HepG2 (cell line): ENCODE measurements around the gene UBE2G2. TPM values are rescaled to one million over a fixed set of nuclear protein-coding genes. Genes with fewer than 3 reads are reported as not detected.

ENCODE experiments used
- AGO2 ChIP-seq: fragments of 200-400 bp; formaldehyde crosslinking; optimal IDR thresholded peaks from 2 replicates; pipeline ENCODE3; 2017; ENCODE audit warnings: mild to moderate bottlenecking, low read depth, low read length, moderate library complexity
- BCL6 ChIP-seq: IDR thresholded peaks from 2 replicates; pipeline ENCODE4 v1.6.1; 2016; ENCODE audit warnings: missing genetic modification reagents, missing compliant biosample characterization
- CEBPG ChIP-seq: IDR thresholded peaks from 2 replicates; pipeline ENCODE4 v1.6.1; 2016
- CHD2 ChIP-seq: IDR thresholded peaks from 2 replicates; pipeline ENCODE4 v1.6.1; 2011; ENCODE audit warnings: low read depth, low read length, improper control_type of control experiment
- CREM ChIP-seq, 2 experiments: sonication (generic) in 1 of 2; formaldehyde crosslinking in 1 of 2; IDR thresholded peaks; 2 replicates each; pipeline versions ENCODE4 v1.4.0 to v1.6.1; 2016 to 2020; ENCODE audit warnings: antibody characterized with exemption in 1 of 2, mild to moderate bottlenecking in 1 of 2, missing genetic modification reagents in 1 of 2
- DPF2 ChIP-seq: sonication (generic); formaldehyde crosslinking; IDR thresholded peaks from 2 replicates; pipeline ENCODE4 v1.4.0; 2020; ENCODE audit warnings: mild to moderate bottlenecking, low read depth, missing genetic modification reagents, borderline replicate concordance
- EED ChIP-seq: sonication (generic); formaldehyde crosslinking; IDR thresholded peaks from 2 replicates; pipeline ENCODE4 v1.5.0; 2020; ENCODE audit warnings: mild to moderate bottlenecking, missing genetic modification reagents
- ETV6 ChIP-seq: sonication (generic); formaldehyde crosslinking; conservative IDR thresholded peaks from 2 replicates; pipeline ENCODE4 v1.4.0; 2020; ENCODE audit warnings: missing genetic modification reagents
- HNRNPUL1 ChIP-seq: fragments of 200-400 bp; formaldehyde crosslinking; IDR thresholded peaks from 2 replicates; pipeline ENCODE4 v1.6.1; 2017; ENCODE audit warnings: low read depth, mild to moderate bottlenecking, low read length, moderate library complexity
- HOXA3 ChIP-seq: sonication (generic); formaldehyde crosslinking; IDR thresholded peaks from 2 replicates; pipeline ENCODE4 v1.5.0; 2020; ENCODE audit warnings: missing genetic modification reagents
- ISX ChIP-seq: sonication (generic); formaldehyde crosslinking; conservative IDR thresholded peaks from 2 replicates; pipeline ENCODE4 v1.5.0; 2020; ENCODE audit warnings: missing genetic modification reagents
- KLF11 ChIP-seq: IDR thresholded peaks from 2 replicates; pipeline ENCODE4 v1.6.1; 2016; ENCODE audit warnings: missing compliant biosample characterization
- MEIS1 ChIP-seq: sonication (generic); formaldehyde crosslinking; IDR thresholded peaks from 2 replicates; pipeline ENCODE4 v1.9.0; 2021; ENCODE audit warnings: mild to moderate bottlenecking, missing genetic modification reagents, moderate library complexity, borderline replicate concordance
- MIER2 ChIP-seq: IDR thresholded peaks from 2 replicates; pipeline ENCODE4 v1.6.1; 2016; ENCODE audit warnings: missing biosample characterization, missing genetic modification reagents
- REXO4 ChIP-seq: sonication (generic); formaldehyde crosslinking; IDR thresholded peaks from 2 replicates; pipeline ENCODE4 v1.8.0; 2022; ENCODE audit warnings: missing genetic modification reagents, mild to moderate bottlenecking, borderline replicate concordance
- RFXANK ChIP-seq: IDR thresholded peaks from 2 replicates; pipeline ENCODE4 v1.6.1; 2016
- RXRA ChIP-seq: sonication (generic); formaldehyde crosslinking; IDR thresholded peaks from 2 replicates; pipeline ENCODE4 v1.5.1; 2020; ENCODE audit warnings: missing genetic modification reagents
- SALL1 ChIP-seq: sonication (generic); formaldehyde crosslinking; IDR thresholded peaks from 2 replicates; pipeline ENCODE4 v1.8.0; 2022; ENCODE audit warnings: mild to moderate bottlenecking, missing genetic modification reagents
- TBP ChIP-seq: sonication (generic); formaldehyde crosslinking; IDR thresholded peaks from 2 replicates; pipeline ENCODE4 v1.5.0; 2020; ENCODE audit warnings: missing genetic modification reagents
- TEAD3 ChIP-seq: optimal IDR thresholded peaks from 2 replicates; pipeline ENCODE3; 2016; ENCODE audit warnings: borderline replicate concordance
- ZFX ChIP-seq: sonication (generic); formaldehyde crosslinking; IDR thresholded peaks from 2 replicates; pipeline ENCODE4 v1.4.0; 2020; ENCODE audit warnings: mild to moderate bottlenecking, low read depth, missing genetic modification reagents, moderate library complexity
- ZNF256 ChIP-seq: sonication (generic); formaldehyde crosslinking; conservative IDR thresholded peaks from 2 replicates; pipeline ENCODE4 v1.4.0; 2020; ENCODE audit warnings: missing genetic modification reagents
- ZNF264 ChIP-seq: sonication (generic); formaldehyde crosslinking; IDR thresholded peaks from 2 replicates; pipeline ENCODE4 v1.4.0; 2020; ENCODE audit warnings: missing genetic modification reagents
- ZNF607 ChIP-seq: sonication (generic); formaldehyde crosslinking; IDR thresholded peaks from 2 replicates; pipeline ENCODE4 v1.5.1; 2020; ENCODE audit warnings: missing genetic modification reagents, mild to moderate bottlenecking, borderline replicate concordance
- polyA plus RNA-seq, 8 experiments: library from polyadenylated mRNA; depleted of rRNA in 3 of 8; stranded (reverse) in 7 of 8; unstranded in 1 of 8; fragments of >200 nt; fragmentation: Illumina TruSeq in 4 of 8; extraction: Trizol in 4 of 8; gene quantifications; 2 replicates each; pipeline versions ENCODE4 v1.2.1 to v1.2.3, GENCODE V29; 2011 to 2016; ENCODE audit warnings: low read depth in 4 of 8, missing spikeins in 1 of 8, mixed read lengths in 1 of 8; ENCODE audit not compliant: insufficient read depth in 1 of 8
- total RNA-seq, 5 experiments: library from RNA; depleted of rRNA; stranded (reverse); fragments of >200 nt; fragmentation: Illumina TruSeq; extraction: Trizol; gene quantifications; 2 replicates each; pipeline ENCODE4 v1.2.3, GENCODE V29; 2016; ENCODE audit warnings: low read depth in 1 of 5
- TF ChIP-seq, protein P1 (sequence below): sonication (generic); formaldehyde crosslinking; IDR thresholded peaks from 2 replicates; pipeline ENCODE4 v1.4.0; 2020; ENCODE audit warnings: missing genetic modification reagents, borderline replicate concordance
- TF ChIP-seq, protein P2 (sequence below): sonication (generic); formaldehyde crosslinking; IDR thresholded peaks from 2 replicates; pipeline ENCODE4 v1.5.1; 2020; ENCODE audit warnings: missing genetic modification reagents, mild to moderate bottlenecking, borderline replicate concordance
- TF ChIP-seq, protein P3 (sequence below): sonication (generic); formaldehyde crosslinking; IDR thresholded peaks from 2 replicates; pipeline ENCODE4 v1.8.1; 2023; ENCODE audit warnings: mild to moderate bottlenecking, moderate library complexity, missing genetic modification reagents

Gene UBE2G2
- total and polyA plus RNA-seq, 2 of the 13 experiments (the other 11 are each of a cell fraction or from before 2014, with no cell fraction given): 55.4 to 92.0 TPM

DNA sequence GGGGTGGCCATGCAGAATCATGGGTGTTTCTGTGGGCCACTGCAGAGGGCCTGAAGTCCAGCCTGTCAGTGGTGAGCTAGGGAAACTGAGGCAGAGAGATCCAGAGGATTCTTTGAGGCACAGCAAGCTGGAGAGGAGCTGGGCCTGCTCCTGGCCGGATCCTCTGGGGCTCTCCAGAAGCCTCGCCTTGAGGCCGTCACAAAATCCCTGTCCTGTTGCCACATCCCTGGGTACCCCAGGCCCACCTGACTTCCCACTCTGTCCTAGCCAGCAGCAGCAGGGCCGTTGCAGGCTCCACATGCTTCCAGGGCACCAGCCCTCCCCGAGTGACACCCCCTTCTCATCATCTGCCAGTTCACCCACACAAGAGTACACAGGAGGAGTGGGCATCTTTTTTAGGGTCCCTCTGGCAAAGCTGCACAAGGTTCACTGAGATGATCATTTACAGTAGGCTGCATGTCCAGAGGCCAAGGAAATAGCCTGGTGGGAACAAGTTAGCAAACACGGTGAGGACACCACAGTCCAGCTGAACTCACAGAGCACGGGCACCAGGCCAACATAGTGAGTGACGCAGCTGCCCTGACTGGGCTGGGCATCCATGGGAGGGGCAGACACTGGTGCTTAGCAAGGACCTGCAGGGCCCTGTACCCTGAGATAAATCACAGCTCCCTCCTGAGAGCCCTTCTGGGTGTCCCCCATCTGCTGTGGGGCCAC is 65.2 kb downstream of the UBE2G2 start (continued):
- TF ChIP-seq DPF2 (CRISPR knock-in tag) (peak; percentile 55; the same call in 1 of the 2 replicates), BCL6 (CRISPR knock-in tag) (peak; percentile 45; the same call in 1 of the 2 replicates), HNRNPUL1 (no peak), ZFX (CRISPR knock-in tag) (peak; percentile 33), ETV6 (CRISPR knock-in tag) (no peak), ZNF607 (CRISPR knock-in tag) (0 out of 2 replicates have a peak, but pooled peaks have one; percentile 28), RXRA (CRISPR knock-in tag) (peak; percentile 70), CEBPG (CRISPR knock-in tag) (peak; percentile 40; the same call in 1 of the 2 replicates), TEAD3 (CRISPR knock-in tag) (peak; percentile 69), ISX (CRISPR knock-in tag) (no peak), MIER2 (no peak), MEIS1 (CRISPR knock-in tag) (no peak), REXO4 (CRISPR knock-in tag) (no peak), CREM (IDR thresholded peaks at IDR 0.05) (peak; percentile 44; the same call in 1 of the 2 replicates), CREM (CRISPR knock-in tag; IDR thresholded peaks at IDR 0.05) (no peak), RFXANK (no peak), HOXA3 (CRISPR knock-in tag) (no peak; the same call in 1 of the 2 replicates), AGO2 (no peak), EED (no peak), ZNF264 (CRISPR knock-in tag) (no peak), ZNF256 (CRISPR knock-in tag) (no peak), KLF11 (CRISPR knock-in tag) (no peak), CHD2 (no peak), TBP (CRISPR knock-in tag) (no peak), SALL1 (CRISPR knock-in tag) (peak; percentile 75)
- TF ChIP-seq, protein P1, sequence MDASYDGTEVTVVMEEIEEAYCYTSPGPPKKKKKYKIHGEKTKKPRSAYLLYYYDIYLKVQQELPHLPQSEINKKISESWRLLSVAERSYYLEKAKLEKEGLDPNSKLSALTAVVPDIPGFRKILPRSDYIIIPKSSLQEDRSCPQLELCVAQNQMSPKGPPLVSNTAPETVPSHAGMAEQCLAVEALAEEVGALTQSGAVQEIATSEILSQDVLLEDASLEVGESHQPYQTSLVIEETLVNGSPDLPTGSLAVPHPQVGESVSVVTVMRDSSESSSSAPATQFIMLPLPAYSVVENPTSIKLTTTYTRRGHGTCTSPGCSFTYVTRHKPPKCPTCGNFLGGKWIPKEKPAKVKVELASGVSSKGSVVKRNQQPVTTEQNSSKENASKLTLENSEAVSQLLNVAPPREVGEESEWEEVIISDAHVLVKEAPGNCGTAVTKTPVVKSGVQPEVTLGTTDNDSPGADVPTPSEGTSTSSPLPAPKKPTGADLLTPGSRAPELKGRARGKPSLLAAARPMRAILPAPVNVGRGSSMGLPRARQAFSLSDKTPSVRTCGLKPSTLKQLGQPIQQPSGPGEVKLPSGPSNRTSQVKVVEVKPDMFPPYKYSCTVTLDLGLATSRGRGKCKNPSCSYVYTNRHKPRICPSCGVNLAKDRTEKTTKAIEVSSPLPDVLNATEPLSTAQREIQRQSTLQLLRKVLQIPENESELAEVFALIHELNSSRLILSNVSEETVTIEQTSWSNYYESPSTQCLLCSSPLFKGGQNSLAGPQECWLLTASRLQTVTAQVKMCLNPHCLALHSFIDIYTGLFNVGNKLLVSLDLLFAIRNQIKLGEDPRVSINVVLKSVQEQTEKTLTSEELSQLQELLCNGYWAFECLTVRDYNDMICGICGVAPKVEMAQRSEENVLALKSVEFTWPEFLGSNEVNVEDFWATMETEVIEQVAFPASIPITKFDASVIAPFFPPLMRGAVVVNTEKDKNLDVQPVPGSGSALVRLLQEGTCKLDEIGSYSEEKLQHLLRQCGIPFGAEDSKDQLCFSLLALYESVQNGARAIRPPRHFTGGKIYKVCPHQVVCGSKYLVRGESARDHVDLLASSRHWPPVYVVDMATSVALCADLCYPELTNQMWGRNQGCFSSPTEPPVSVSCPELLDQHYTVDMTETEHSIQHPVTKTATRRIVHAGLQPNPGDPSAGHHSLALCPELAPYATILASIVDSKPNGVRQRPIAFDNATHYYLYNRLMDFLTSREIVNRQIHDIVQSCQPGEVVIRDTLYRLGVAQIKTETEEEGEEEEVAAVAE (CRISPR knock-in tag): no peak
- TF ChIP-seq, protein P2, sequence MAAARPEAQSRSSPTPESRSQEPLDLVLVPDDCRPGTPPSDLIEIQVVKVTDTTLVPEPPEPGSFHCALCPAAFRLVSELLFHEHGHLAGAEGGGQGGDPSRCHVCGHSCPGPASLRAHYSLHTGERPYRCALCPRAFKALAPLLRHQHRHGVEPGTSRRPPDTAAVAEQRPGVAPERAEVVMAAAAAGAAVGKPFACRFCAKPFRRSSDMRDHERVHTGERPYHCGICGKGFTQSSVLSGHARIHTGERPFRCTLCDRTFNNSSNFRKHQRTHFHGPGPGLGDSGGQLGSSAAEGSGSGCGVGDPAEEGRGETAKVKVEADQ (CRISPR knock-in tag): no peak
- TF ChIP-seq, protein P3, sequence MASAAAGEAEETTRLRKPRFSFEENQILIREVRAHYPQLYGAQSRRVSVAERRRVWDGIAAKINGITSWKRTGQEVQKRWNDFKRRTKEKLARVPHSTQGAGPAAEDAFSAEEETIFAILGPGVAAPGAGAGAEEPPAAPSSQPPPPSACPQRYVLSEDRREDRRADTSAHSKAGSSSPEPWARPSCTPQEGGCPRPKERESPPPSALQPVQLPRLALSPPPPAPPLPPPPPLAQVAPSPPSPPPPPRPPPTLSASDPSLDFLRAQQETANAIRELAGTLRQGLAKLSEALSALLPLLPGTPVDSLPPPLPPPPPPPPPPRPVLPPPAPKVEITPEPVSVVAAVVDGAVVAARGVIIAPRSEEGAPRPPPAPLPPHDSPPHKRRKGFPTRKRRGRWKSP (CRISPR knock-in tag): no peak
